Retinal pigment epithelial cell (primary cell): ENCODE measurements around the gene CAMSAP1.

Experiments
- DNase-seq: peaks from one replicate; pipeline ENCODE4 v3.0.0-alpha.2; 2010; ENCODE audit warnings: low read depth
- H3K4me3 ChIP-seq: 2 replicates; pipeline ENCODE4 v1.5.1; 2011; ENCODE audit warnings: mild to moderate bottlenecking, low read length, control low read depth, moderate library complexity
- CTCF ChIP-seq: conservative IDR thresholded peaks from 2 replicates; pipeline ENCODE4 v1.5.1; 2011; ENCODE audit warnings: low read depth, low read length, control low read depth, inconsistent platforms

The CAMSAP1 gene

DNA sequence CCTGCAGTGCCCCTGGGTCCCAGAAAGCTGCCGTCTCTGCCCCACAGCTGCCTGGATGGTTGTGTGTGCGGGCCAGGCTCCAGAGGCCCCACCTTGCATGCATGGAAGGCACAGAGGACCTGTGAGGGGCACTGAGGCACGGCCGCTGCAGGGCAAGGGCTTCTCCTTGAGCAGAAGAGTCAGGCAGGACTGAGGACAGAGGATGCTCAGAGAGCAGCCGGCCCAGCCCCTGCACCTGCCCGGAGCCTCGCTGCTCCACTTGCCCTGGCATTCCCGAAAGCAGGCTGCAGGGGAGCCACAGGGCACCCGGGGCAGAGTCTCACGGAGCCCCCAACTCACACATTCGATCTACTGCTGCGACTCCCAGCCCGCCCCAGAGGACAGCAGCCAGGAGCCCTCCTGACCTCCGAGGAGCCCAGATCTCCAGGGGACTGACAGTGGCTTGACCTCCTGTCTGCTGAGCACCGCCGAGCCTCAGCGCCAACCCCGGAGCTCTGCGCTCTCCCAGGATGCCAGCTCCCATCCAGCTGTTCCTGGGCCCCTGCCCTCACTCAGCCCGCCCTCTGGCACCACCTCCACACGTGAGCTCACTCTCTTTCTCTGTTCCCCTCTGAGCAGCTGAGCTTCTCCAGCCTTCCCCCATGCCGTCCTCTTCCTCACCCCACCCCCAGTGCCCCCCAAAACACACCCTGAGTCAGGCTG, 110.4 kb downstream of the CAMSAP1 start:
- TF ChIP-seq CTCF: no peak
- H3K4me3 ChIP-seq: no peak overlapping the region
- DNase-seq: no peak

DNA sequence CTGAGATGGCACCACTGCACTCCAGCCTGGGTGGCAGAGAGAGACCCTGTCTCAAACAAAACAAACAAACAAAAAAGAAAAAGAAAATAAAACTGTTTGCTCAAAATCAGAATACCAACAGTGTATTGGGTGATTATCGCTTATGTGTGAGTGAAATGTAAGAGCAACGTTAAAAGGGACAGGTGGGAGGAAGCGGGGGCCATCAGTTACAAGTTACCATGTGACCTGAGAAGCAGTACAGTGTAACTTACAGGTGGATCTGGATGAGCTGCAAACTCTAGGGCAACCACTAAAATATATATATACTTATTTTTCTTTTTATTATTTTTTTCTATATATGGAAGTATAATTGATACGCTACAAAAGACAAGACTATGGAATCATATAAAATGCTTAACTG, 112.0 kb downstream of the CAMSAP1 start:
- no peak for TF ChIP-seq CTCF
- no peak for DNase-seq
- no peak overlapping the region for H3K4me3 ChIP-seq

GRCh38 chr9:135794361-135794885, 112.9 kb downstream of the CAMSAP1 start:
- H3K4me3 ChIP-seq: no peak overlapping the region
- no peak for DNase-seq
- TF ChIP-seq CTCF: no peak

DNA sequence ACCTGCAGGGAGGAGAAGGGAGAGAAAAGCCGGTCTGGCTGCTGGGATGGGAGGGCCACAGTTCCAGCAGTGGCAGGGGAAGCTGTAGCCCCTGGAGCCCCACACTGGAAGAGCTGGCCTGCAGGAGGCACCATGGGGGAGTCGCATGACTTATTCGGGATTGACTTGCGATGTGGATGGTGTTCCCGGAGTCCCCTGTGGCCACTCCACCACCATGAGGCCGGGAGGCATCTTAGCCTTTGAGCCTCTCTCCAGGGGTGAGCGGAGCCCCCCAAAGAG, 113.3 kb downstream of the CAMSAP1 start:
- H3K4me3 ChIP-seq: no peak overlapping the region
- no peak for TF ChIP-seq CTCF
- DNase-seq: no peak

- no peak for DNase-seq
- no peak overlapping the region for H3K4me3 ChIP-seq
- TF ChIP-seq CTCF: no peak
Measured at GRCh38 chr9:135793221-135794056, 113.9 kb downstream of the CAMSAP1 start.

DNA sequence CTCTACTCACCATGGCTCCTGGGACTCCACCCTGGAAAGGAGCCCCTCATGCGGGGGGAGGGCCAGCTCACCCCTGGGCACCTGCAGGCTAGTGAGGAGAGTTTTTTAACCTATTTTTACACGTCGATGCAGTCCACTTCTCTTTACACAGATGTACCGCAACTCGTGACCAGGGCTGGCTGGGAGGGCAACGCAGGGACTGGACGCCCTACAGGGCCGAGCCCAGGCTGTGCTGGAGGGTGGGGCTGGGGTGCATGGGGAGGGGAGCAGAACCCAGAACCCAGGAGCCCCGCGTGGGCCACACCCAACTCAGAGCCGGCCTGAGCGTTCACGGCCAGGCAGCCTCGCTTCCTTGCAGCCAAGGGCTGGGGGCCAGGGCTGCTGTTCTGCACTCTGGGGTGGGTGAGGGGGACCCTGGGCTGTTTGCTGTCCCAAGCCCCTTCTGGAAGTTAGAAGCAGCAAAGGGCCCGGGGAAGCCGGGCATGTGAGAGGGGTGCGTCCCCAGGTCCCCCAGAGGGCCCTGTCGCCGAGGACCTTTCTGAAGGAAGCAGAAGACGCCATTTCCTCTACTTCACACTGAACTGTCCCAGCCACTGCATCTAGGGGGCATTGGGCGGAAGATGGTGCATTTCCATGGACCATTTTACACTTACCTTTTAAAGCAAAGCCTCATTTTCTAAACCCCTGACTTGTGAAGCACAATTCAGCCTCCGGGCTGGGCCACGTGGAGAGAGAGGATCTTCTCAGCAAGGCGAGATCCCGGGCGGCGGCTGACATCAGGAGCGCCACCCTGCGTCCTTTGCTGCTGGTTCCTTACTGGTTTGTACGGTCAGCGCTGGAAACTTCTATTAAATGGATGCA, 114.8 kb downstream of the CAMSAP1 start:
- DNase-seq: no peak
- TF ChIP-seq CTCF: no peak
- H3K4me3 ChIP-seq: no peak overlapping the region
